Measurements from ENCODE around the gene TMEM145.
"Not testable (repeated sequence)": the region's sequence is repeated elsewhere in the genome, so short reads cannot be mapped to it uniquely, and the experiment has no call there.

TMEM145 gene

DNA sequence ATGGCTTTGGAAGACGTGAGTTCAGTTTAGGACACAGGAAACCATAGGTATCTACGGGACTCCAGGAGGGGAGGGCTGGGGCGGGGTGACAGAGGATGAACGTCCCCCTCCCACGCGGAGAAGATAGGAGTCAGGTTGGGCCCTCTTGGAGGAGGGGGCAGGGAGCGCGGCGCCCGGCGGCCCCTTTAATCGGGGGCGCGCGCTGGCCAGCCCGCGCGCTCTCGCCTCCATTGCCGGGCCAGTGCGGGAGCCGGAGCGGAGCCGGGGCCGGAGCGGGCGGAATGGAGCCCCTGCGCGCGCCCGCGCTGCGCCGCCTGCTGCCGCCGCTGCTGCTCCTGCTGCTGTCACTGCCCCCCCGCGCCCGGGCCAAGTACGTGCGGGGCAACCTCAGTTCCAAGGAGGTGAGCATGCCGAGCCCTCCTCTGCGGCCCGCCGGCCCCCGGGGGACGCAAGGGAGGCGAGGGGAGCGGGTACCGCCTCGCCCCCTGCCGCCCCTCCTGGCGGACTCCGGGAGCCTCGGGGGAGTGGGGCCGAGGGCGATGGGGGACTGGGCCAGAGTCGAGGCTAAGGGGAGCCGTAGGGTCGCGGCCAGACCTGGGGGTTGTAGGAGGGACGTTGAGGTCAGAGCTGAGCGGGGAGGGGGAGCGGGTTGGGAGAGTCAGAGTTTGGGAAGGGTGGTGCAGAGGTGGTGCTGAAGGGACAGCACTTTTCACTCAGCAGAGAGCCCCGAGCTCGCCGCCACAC lies at the start of gene TMEM145:
Gene TMEM145 (plus strand): TSS at position 214 of the 744 bp plus-strand sequence. CDS start 68 bp downstream, at position 282.
- DNase-seq (ENCODE audit: low spot score), result peak; percentile 55

GRCh38 chr19:42266105-42266504 lies 47.0 kb upstream of the TMEM145 start:
- DNase-seq (ENCODE audit: low spot score), result not testable (repeated sequence)

DNA sequence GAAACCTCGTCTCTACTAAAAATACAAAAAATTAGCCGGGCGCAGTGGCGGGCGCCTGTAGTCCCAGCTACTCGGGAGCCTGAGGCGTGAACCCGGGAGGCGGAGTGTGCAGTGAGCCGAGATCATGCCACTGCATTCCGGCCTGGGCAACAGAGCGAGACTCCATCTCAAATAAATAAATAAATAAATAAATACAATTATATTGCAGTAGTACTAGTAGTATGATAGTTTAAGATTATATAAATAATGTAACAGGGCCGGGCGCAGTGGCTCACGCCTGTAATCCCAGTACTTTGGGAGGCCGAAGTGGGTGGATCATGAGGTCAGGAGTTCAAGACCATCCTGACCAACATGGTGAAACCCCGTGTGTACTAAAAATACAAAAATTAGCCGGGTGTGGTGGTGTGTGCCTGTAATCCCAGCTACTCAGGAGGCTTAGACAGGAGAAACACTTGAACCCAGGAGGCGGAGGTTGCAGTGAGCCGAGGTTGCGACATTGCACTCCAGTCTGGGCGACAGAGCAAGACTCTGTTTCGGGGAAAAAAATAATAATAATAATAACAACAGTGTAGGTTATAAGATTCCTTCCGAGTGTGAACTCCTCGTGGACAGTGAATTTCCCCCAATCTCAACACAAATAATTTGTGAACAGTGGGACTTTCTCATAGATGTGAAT lies 46.0 kb upstream of the TMEM145 start:
- DNase-seq (ENCODE audit: low spot score), result not testable (repeated sequence)

DNA sequence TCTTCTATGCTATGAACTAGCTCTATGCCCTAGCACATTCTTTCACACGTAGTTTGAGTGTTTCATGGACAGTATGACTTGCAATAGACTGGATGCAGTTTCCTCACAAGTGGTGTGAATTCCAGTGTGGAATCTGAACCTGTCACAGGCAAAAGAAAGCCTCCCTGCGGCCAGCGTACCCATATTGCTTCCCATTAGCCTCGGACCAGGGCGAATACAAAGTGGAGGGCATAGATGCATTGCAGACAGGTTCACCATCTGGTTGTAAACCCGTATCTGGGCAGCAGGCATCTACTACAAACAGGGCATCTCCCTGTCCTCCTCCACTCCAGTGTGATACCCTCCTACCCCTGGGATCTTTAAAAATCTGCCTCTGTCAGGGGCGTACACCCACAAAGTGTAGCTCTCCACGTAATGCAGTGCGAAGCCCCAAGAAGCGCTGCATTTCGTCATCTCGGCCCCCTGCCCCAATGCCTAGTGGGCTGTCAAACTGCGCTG lies 45.4 kb upstream of the TMEM145 start:
- no peak for DNase-seq (ENCODE audit: low spot score)

DNA sequence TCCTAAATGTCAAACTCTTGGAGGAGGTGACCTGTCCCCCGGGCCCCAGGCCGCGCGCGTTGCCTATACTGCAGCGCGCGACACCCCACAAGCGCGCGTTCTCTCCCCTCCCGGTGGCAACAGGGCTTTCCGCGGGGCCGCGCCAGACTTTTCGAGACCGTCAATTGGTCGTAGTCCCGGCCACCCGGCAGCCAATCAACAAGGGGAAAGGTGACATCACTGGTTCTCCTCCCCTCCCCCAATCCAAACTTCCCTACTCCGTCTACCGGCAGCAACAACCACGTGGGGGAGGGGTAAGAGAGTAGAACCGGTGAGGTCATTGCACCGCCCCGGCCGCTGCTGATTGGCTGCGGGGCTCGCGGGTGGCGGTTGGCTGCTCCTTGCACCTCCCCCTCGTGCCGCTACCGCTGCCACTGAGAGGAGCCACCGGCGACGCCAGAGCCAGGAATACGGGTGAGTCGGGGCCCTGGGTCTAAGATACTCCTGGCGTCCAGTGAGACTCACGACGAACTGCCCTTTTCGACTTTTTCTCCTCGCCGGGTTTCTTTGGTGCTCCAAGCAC lies 44.9 kb upstream of the TMEM145 start:
- DNase-seq (ENCODE audit: low spot score), result peak; percentile 100

DNA sequence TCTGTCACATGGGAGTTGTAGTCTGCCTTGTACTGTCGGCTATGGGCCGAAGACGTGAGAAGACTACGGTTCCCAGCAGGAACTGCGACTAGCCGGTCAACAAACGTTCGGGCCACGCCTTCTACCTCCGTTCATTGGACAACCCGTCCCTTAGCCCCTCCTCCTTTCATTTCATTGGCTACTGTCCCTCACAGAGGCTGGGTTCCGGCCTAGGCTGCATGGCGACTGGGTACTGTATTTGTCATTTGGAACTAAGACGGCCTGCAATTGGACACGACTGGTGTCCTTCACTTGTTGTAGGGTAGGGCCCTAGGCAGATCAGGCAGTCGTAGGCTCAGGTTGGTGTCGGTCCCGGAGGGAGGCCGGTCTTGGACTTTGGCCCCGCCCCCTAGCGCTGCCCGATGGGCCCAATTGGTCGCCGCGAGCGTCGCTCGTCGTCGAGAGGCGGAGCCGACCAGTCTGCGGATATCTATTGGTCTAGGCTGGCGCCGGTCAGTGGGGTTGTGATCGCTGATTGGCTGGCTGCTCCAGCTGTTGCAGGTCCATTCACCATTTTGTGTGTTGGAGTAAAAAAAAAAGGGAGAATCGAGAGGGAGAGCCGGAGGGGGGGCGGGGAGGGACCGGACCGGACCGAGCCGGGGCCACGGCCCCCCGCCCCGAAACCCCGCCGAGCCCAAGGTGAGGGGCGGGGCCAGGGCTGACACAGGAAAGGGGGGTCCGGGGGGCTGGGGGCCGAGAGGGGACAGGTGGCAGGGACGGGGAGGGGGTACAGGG lies 44.2 kb upstream of the TMEM145 start, which contains the start of gene CIC:
Gene CIC (plus strand): TSS at position 549 of the 774 bp plus-strand sequence. CDS start 2,532 bp downstream, outside the sequence.
- peak; percentile 100 for DNase-seq (ENCODE audit: low spot score)

DNA sequence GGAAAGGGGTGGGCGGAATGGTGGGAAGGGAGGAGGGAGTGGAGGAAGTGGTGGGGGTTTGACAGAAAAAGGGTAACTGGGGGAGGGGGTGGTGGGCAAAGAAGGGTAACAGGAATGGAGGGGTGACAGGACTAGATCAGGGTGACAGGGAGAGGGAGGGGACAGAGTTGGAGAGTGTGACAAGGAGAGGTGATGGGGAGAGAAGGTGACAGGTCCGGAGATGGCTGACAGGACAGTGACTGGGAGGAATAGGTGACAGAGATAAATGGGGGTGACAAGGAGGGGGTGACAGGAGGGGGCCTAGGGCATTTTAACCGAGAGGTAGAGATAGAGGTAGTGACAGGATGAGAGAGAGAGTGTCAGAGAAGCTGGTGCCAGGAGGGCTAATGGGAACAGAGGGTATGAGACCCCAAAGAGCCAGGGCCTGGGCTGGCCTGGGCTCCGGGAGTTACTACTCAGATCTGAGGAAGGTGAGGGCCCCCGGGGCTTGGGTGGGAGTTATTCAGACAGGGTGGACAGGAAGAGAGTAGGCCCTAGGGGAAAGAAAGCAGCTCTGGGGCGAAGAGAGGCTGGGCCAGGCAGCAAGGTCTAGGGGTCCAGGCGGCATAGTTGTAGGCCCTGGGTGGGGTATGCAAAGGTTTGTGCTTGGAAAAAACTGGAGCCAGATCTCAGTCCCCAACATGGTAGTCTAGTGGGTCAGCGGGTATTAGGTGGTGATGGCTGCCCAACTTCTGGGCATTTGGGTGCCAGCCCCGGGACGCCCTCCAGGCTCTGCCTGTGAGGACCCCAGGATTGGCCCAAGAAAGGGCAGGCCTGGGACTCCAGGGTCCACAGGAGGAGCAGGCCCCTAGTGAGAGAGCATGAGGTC lies 43.4 kb upstream of the TMEM145 start:
- no peak for DNase-seq (ENCODE audit: low spot score)

DNA sequence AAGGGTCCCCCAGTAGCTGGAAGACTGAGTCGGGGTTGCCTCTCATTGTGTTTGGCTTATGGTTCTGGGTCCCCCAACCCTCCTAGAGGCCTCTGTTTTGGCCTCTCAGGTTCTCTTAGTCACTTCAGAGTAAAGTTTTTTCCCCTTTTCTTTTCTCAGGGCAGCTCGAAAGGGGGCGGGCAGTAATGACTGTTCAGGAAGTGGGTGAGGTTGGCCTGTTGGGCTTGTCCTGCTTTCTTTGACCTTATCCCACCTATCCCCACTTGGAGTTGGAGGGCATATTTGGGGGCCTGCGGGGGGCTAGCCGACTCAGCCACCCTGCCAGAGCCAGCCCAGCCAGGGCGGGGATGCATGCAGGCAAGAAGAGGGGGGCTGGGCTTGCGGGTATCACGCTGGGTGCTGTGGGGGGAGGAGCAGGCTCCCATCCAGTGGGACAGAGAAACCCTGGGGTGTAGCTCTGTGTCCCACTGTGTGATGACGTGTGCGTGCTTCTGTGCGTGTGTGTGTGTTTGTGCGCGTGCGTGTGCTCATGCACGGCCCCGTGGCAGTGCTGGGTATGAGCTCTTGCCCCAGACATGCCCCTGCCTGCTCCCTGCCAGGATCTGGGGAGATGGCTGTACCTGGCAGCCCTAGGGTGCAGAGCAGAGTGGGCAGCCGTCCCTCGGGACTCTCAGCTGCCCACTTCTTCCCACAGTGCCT lies 42.6 kb upstream of the TMEM145 start:
- no peak for DNase-seq (ENCODE audit: low spot score)

- no peak for DNase-seq (ENCODE audit: low spot score)
These were observed 42.1 kb upstream of the TMEM145 start for GRCh38 chr19:42271045-42271419.

DNA sequence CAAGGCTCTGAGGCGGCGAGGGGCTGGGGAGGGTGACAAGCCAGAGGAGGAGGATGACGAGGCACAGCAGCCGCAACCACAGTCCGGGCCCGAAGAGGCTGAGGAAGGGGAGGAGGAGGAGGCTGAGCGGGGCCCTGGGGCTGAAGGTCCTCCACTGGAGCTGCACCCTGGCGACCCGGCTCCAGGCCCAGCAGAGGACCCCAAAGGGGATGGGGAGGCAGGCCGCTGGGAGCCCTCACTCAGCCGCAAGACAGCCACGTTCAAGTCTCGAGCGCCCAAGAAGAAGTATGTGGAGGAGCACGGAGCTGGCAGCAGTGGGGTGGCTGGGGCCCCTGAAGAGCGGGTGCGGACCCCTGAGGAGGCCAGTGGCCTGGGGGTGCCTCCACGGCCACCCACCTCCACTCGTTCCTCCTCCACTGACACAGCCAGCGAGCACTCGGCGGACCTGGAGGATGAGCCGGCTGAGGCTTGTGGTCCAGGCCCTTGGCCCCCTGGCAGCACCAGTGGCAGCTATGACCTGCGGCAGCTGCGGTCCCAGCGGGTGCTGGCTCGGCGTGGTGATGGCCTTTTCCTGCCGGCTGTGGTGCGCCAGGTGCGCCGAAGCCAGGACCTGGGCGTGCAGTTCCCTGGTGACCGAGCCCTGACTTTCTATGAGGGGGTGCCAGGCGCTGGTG lies 41.1 kb upstream of the TMEM145 start:
- DNase-seq (ENCODE audit: low spot score), result no peak

- no peak for DNase-seq (ENCODE audit: low spot score)
These were observed 40.6 kb upstream of the TMEM145 start for GRCh38 chr19:42272535-42272897.

- no peak for DNase-seq (ENCODE audit: low spot score)
These were observed 40.1 kb upstream of the TMEM145 start for GRCh38 chr19:42272989-42273406.

DNA sequence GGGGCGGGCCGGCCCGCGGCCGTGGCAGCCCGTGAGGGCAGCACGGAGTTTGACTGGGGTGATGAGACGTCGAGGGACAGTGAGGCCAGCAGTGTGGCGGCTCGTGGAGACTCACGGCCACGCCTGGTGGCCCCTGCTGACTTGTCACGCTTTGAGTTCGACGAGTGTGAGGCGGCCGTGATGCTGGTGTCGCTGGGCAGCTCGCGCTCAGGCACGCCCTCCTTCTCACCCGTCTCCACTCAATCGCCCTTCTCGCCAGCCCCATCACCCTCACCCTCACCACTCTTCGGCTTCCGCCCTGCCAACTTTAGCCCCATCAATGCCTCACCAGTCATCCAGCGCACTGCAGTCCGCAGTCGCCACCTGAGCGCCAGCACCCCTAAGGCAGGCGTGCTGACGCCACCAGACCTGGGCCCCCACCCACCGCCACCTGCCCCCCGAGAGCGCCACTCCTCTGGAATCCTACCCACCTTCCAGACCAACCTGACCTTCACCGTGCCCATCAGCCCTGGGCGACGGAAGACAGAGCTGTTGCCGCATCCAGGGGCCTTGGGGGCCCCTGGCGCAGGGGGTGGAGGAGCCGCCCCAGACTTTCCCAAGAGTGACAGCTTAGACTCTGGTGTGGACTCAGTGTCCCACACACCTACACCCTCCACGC lies 39.6 kb upstream of the TMEM145 start:
- DNase-seq (ENCODE audit: low spot score), result no peak

DNA sequence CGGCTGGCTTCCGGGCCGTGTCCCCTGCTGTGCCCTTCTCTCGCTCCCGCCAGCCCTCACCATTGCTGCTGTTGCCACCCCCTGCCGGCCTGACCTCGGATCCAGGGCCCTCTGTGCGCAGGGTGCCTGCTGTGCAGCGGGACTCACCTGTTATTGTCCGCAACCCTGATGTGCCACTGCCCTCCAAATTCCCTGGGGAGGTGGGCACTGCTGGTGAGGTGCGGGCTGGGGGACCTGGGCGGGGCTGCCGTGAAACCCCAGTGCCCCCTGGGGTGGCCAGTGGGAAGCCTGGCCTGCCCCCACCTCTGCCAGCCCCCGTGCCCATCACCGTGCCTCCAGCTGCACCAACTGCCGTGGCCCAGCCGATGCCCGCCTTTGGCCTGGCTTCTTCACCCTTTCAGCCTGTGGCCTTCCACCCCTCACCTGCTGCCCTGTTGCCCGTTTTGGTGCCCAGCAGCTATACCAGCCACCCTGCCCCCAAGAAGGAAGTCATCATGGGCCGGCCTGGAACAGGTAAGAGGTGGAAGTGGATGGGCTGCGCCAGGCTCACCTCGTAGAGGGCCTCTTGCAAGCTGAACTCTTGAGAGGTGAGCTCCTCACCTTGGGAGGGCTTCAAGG lies 38.9 kb upstream of the TMEM145 start:
- DNase-seq (ENCODE audit: low spot score), result no peak

DNA sequence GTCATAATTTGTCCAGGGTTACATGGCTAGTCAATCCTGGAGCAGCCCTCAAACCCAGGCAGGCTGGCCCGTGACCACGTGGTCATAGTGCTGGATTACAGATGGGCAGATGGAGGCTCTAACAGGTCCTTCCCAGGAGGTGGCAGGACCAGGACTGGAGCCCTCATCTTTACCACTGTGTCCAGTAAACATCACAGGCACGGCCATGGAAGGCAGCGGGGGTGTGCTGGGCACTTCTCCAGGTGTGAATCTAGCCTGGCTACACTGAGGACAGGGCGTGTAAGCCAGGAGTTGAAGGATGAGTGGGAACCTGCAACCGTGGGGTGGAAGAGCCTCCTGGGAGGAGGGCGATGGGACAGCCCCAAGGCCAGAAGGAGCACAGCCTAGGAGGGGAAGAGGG lies 38.0 kb upstream of the TMEM145 start:
- DNase-seq (ENCODE audit: low spot score), result no peak

DNA sequence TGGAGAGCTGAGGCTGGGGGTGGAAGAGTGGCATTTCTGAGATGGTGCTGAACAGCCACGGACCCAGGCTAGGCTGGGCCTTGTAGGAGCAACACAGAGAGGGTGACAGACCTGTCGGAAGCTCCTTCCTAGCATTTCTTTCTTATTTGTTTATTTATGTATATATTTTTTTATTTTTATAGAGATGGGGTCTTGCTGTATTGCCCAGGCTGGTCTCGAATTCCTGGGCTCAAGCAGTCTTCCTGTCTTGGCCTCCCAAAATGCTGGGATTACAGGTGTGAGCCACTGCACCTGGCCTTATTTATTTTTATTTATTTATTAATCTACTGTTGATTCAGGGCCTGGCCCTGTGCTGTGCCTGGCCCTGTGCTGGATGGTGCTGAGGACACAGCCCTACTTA lies 37.6 kb upstream of the TMEM145 start:
- no peak for DNase-seq (ENCODE audit: low spot score)

DNA sequence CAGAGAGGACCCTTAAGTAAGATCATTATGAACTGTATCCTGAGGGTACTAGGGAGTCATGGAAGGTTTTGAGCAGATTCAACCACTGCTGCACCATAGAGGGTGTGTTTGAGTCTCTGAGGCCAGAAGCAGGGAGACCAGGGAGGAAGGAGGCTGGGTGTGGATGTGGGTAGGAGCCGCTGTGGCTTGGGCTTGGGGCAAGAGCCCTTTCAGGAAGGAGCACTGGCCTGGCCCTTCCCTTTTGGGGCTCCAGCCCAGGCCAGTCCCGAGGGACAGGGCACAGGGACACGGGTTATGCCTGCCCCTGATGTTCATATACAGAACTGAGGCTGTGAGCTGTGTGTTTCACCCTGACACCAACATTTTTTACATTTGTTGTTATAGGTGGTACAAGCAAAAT lies 36.8 kb upstream of the TMEM145 start:
- no peak for DNase-seq (ENCODE audit: low spot score)

DNA sequence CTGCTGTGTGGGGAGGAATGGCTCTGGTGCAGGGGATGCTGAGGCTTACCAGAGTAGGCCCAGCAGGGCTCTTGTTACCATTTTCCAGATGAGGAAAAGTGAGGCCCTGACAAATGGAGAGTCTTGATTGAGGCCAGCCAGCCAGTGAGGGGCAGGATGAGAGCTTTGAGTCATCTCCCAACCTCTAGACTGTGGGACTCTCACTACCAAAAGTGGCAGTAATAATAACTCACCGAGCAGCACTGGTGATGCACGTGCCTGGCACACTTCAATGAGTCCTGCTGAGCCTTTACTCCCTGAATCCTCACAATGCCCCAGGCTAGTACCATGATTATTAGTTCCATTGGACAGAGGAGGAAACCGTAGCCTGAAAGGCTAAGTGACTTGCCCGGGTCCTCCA lies 36.3 kb upstream of the TMEM145 start:
- DNase-seq (ENCODE audit: low spot score), result no peak

- no peak for DNase-seq (ENCODE audit: low spot score)
These were observed 35.2 kb upstream of the TMEM145 start for GRCh38 chr19:42277821-42278451.
